ENCODE results near the gene DAB2.

DNA sequence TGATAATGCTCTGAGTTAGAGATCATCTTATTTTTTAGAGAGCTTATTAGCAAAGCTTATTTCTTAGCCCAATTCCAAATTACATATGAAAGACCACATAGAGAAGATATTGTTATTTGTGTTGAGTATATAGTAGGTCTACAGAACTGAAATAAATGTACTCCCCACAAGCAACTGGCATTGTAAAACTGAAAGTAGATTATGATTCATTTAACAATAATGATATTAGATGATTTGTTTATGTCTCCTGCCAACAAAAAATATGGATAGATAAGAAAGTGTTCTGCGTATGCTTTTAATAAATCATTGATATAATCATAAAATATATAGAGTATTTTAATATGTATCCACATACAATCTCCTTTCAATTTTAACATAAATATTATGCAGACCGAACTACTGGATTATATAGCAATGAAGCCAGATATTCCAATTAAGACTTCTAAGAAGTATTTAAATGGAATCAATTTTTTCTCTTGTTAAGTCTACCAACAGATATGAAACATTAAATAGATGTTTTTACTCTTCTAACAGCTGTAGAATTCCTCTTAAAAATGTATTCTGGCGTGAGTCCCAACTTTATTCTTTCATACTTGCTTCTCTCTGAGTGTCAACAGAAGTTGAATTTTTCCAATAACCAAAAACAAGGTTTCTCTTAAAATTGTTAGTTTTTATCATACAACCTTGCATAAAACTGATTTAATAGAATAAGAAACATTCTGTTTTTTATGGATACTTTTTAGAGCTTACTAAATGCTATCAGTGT lies 15.6 kb upstream of the DAB2 start:
- no peak for TF ChIP-seq POLR2A (IDR thresholded peaks at IDR 0.05)
- TF ChIP-seq, protein P1, sequence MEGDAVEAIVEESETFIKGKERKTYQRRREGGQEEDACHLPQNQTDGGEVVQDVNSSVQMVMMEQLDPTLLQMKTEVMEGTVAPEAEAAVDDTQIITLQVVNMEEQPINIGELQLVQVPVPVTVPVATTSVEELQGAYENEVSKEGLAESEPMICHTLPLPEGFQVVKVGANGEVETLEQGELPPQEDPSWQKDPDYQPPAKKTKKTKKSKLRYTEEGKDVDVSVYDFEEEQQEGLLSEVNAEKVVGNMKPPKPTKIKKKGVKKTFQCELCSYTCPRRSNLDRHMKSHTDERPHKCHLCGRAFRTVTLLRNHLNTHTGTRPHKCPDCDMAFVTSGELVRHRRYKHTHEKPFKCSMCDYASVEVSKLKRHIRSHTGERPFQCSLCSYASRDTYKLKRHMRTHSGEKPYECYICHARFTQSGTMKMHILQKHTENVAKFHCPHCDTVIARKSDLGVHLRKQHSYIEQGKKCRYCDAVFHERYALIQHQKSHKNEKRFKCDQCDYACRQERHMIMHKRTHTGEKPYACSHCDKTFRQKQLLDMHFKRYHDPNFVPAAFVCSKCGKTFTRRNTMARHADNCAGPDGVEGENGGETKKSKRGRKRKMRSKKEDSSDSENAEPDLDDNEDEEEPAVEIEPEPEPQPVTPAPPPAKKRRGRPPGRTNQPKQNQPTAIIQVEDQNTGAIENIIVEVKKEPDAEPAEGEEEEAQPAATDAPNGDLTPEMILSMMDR (IDR thresholded peaks at IDR 0.05), result no peak

Measured in lower leg skin (tissue), 3 donors.